Hematopoietic multipotent progenitor cell treated with erythropoietin and hydrocortisone succinate and interleukin-3 and kit ligand, for 6 days (in vitro differentiated cells): Measurements from ENCODE around the gene C10orf62.
A peak's percentile ranks its signal among the peaks of the same experiment; 100 is the strongest.
"Not testable (repeated sequence)": the region's sequence is repeated elsewhere in the genome, so short reads cannot be mapped to it uniquely, and the experiment has no call there.

ENCODE experiments used
- DNase-seq: peaks from one replicate; pipeline ENCODE4 v3.0.0-alpha.2; 2015

The C10orf62 gene

DNA sequence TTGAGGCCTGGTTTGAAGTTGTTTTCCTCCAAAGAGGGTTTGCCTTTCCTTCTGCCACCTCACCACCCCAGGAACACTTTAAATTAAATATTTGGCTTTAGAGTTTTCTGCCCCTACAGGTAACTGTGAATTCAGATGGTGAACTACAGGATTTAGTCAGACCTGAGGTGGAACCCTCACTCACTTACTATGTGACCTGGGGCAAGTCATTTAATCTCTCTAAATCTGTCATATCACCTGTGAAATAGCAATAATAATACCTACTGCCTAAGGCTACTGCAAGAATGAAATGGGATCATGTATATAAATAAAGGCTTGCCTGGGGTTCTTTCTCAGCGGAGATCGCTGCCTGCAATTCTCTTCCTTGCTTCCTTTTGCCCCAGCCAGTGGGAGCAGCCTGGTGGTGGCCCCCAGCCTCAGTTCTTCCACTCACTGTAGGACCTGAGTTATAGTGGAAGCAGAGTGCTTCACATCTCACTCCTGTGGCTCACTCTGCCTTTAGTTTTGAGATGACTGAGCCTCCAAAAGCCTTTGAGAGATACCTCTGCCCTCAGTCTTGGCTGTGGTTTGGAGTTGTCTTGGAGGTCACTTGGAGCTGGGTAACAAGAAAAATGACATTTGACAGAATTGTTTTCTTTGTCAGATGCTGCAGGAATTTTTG, 23.1 kb upstream of the C10orf62 start:
- DNase-seq = no peak

DNA sequence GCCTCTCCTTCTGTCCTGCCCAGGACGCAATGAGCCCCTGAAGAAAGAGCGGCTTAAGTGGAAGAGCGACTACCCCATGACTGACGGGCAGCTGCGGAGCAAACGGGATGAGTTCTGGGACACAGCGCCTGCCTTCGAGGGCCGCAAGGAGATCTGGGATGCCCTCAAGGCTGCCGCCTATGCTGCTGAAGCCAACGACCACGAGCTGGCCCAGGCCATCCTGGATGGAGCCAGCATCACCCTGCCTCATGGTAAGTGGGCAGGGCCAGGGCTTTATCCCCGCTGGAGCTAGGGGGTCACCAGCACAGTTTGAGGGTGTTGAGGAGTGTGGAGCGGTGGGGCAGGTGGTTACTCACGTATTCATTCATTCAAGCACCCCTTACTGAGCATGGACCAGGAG, 21.6 kb upstream of the C10orf62 start:
- no peak for DNase-seq

DNA sequence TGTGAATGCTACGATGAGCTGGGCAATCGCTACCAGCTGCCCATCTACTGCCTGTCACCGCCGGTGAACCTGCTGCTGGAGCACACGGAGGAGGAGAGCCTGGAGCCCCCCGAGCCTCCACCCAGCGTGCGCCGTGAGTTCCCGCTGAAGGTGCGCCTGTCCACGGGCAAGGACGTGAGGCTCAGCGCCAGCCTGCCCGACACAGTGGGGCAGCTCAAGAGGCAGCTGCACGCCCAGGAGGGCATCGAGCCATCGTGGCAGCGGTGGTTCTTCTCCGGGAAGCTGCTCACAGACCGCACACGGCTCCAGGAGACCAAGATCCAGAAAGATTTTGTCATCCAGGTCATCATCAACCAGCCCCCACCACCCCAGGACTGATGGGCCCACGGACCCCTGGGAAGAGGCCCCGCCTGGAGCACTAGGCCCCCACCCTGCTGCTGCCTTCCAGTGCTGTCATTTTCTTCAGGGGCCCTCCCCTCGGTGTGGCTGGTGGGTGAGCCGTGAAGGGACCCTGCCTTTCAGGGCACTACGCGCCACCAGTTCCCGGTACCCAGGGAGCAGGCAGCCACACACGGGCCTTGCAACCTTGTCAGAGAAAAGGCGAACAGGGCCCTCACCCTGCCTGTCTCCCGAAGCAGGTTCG, 19.3 kb upstream of the C10orf62 start:
- no peak for DNase-seq

DNA sequence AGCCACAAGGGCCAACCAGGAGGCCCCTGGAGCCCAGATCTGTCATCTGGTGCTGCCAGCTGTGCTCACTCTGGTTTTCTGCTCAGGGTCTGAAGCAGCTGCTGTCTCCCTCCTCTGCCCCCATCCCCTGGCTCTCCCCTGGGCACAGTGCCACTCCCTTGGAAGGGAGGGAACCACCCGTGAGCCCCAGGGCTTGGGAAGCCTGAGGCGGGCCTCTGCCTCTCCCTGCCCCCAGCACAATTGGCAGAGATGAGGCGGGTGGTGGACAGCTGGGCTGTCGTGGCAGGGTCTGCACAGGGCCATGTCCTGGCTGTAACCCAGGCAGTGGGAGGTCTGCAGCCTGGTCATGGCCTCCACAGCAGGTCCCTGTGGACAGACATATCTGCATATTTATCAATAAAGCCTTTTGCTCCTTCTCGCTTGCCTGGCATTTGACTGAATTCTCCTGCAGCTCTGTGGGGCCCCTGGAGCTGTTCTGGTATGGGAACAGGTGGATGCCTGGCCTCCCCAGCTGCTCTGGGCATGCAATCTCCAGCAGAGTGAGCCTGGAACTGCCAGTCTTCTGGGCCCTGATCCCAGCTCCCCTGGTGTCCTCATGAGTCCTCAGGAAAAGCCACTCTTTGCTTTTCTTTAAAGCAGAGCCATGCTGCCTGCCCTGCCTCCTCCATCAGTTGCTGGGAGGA, 18.6 kb upstream of the C10orf62 start:
- no peak for DNase-seq

DNA sequence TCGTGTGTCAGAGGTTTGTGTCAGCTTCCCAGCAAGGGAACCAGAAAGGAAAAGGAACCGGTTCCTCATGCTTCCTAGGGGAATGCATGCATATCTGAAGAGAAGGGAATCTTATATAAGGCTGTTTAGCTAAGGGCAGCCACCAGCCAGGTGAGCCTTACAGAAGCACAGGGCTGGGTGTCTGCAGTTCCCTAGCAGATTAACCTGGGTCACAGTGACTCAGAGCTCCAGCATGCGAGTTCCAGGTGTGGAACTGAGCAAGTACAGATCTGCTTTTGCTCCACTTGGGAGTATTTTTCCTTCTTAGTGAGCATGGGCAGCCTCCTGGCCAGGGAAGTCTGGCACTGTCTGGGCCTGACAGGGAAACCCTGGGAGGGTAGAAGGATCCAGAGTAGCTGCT, 17.9 kb upstream of the C10orf62 start:
- DNase-seq = no peak

DNA sequence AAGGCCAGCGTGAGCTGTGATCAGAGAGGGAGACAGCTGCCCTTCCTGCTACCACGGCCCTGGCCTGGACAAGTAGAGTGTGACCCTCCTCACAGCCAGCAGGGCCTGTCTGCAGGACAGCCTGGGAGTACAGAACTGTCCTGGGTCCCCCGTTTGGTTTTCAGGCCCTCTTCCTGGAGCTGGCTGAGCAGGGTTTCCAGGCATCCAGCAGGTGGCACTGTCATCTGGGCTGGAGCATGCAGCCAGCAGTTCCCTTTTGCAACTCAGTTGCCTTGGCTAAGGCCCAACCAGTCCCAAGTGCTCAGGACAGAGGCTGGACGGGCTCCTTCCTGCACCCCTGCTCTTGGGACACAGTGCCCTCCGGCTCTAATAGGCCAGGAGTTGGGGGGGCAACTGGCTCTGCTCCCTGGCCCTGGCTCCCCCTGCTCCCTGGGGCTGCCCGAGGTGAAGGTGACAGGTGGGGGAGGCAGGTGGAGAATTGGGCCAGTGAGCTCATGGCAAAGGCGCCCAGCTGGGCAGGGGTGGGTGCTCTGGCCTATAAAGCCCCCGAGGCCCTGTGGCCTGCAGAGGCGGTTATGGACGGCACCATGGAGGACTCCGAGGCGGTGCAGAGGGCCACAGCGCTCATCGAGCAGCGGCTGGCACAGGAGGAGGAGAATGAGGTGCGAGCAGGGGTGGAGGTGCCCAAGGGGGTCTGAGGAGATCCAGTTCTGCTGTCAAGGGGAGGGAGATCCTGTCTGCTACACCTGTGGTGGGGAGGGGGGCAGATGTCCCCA, 17.1 kb upstream of the C10orf62 start, which contains the start of gene ANKRD2:
ANKRD2 (plus strand) TSS at position 566 of the 776 bp plus-strand sequence; CDS start at position 576, 10 bp downstream.
- peak; percentile 92 for DNase-seq

DNA sequence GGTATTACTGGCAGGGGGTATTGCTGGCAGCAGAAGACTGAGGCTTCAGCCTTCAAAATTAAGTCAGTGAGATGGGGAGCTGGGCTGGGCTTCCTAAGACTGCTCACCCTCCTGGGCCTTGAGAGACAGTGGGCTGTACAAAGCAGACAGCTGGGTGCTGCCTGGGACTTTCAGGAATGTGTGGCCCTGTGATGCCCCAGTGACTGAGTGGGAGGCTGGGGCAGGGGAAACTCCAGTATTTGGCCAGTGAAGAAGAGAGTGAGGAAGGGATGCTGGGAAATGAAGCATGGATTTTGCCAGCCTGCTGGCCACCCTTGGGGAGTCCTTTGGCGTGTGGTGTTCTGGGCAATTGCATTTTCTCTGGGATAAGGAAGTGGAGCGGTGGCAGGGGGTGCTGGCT, 16.5 kb upstream of the C10orf62 start:
- no peak for DNase-seq

DNA sequence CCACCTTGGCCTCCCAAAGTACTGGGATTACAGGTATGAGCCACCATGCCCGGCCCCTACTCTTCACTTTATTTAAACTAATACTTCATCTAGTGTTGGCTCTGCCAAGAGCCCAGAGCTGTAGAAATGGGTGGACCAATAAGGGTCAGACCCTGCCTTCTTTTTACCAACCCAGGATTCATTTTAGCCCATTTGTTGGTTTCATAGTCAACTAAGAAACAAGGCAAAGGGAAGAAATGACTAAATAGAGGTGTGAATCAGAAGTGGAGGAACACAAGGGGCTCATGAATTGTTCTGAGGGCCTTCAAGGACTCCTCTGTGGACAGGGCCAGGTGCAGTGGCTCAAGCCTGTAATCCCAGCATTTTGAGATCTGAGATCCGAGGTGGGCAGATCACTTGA, 15.8 kb upstream of the C10orf62 start:
- DNase-seq = no peak

DNA sequence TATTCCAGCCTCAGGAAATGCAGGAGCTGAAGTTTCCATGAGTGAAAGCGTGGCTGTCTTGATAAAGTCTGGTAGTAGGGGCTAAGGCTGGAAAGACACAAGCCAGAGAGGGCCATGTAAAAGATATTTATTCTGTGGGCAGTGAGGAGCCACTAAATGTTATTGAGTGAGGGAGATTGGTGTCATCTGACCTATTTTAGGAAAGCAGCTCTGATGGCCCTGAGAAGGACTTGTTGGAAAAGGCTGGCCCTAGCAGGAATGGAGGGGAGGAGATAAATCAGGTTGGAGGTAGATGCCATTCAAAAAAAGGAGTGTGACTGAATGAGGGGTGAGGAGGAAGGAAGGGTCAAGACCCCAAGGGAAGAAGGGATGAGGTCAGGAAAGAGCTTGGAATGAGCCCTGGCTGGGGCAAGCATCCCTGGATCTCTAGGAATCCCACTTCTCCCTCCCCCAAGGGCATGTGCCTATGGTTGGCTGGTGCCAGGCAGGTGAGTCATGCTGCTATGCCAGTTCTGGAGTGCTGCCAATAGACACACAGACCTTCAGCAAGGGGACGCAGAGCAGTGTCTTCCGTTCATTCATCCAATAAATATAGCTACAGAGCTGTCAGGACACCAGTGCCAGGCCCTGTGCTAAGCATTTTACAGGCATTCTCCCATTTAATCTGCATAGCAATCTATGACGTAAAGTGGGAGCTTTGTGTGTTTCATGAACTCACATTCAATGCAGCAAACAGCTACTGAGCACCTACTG, 15.0 kb upstream of the C10orf62 start:
- peak; percentile 71 for DNase-seq

DNA sequence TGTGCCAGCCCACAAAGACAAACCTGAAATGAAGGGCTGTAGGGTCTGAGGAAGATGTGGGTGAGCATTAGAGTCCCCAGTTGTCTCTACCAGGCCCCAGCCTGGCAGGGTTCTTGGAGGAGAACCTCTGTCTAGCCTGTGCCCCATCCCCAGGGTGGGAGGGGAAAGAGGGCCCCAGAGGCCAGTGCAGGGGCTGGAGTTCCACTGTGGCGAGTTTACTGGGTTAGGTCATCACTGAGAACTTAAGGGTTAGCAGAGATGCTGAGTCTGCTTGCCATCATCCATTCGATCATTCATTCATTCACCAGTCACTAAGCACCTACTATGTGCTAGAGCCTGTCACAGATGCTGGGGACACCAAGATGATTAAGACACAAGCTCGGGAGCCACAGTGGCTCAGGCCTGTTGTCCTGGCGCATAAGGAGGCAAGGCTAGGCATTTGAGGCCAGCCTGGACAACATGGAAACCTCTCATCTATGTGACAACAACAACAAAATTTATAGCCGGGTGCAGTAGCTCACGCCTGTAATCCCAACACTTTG, 14.3 kb upstream of the C10orf62 start:
- no peak for DNase-seq

DNA sequence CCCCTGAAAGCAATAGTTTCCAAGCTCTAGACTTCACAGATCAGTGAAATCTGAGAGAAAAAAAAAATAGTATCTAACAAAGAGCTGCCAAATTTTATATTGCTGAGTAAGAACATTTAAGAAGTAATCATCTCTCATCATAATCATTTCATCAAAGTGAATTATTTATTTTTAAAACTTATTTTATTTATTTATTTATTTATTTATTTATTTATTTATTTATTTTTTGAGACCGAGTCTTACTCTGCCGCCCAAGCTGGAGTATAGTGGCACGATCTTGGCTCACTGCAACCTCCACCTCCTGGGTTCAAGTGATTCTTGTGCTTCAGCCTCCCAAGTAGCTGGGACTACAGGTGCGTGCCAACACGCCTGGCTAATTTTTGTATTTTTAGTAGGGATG, 13.0 kb upstream of the C10orf62 start:
- DNase-seq = not testable (repeated sequence)

DNA sequence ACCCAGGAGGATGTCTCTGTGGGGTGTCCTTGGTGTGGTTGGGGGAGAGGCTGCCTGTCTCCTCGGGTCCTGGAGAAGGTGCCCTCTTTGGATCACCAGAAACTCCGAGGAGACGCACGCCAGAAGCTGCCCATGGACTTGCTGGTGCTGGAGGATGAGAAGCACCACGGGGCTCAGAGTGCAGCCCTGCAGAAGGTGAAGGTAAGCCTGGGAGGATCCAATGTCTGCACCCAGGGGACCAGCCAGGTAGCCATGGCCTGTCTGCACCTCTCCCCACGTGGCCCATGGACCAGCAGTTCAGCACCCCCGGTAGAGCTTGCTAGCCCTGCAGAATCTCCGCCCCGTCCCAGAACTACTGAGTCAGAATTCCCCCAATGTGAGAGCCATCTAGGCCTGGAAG, 11.8 kb upstream of the C10orf62 start:
- no peak for DNase-seq

DNA sequence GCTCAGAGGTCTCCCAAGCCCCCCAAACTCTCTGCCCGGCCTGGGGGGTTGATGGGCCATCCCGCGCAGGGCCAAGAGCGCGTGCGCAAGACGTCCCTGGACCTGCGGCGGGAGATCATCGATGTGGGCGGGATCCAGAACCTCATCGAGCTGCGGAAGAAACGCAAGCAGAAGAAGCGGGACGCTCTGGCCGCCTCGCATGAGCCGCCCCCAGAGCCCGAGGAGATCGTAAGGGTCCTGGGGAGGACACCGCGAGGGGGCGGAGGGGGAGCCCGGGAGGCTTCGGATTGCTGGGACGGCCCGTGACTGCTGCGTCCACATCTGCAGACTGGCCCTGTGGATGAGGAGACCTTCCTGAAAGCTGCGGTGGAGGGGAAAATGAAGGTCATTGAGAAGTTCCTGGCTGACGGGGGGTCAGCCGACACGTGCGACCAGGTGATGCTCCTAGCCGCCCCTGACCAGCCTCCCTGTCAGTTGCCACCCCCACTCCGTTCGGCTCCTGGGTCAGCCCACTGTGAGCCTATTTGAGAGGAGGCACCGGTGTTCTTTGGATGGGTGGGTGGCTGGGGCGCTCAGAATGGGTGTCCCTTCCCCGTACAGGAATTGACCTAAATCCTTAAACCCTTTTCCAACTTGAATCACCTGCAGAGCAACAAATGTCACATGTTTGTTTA, 11.2 kb upstream of the C10orf62 start:
- DNase-seq = no peak

DNA sequence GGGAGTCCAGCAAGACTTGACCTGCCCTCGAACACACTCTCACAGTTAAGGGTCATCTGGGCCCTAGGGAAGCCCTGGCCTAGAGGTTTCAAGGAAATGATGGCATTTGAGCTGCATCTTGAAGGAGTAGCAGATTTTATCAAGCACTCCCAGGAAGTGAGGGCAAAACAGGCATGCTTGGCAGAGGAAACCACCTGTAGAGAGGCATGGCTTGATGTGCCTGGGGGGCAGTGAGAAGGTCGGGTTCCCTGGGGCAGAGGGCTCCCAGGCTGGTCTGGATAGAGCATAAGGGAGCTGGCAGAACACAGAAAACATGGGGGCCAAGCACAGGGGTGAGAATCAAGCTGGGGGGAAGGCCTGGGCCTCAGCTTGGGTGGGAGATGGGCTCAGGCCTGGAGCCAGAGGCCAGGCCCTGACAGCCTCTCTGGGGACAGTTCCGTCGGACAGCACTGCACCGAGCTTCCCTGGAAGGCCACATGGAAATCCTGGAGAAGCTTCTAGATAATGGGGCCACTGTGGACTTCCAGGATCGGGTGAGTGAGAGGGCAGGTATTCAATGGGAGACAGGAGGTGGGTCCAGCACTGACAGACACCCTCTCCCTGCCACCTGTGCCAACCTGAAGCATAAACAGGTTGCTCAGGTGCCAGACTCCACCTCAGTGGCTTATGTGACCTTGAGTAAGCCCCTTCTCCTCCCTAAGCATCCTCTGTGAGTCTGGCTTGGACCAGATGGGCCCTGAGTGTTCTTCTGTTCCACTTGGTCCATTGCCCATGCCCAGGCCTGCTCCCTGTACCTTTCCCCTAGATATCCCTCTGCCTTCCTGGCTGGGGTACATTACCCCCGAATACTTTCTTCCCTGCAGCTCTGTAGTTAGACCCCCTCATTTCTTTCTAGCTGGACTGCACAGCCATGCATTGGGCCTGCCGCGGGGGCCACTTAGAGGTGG, 8.8 kb upstream of the C10orf62 start:
- no peak for DNase-seq

DNA sequence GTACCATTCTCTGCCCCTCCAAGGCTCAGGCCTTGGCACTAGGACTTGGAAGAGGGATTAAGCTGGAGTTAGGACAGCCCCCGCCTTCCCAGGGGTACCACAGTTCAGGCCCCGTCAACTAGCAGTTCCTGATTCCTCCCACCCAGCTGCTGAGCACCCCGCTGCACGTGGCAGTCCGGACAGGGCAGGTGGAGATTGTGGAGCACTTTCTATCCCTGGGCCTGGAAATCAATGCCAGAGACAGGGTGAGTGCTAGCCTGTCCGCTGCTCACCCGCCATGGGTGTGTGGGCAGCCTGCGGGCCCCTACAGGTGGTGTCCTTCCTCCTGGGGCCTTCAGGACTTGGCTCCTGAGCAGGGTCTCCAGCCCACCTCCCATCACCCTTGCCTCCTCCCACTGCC, 7.4 kb upstream of the C10orf62 start:
- no peak for DNase-seq

DNA sequence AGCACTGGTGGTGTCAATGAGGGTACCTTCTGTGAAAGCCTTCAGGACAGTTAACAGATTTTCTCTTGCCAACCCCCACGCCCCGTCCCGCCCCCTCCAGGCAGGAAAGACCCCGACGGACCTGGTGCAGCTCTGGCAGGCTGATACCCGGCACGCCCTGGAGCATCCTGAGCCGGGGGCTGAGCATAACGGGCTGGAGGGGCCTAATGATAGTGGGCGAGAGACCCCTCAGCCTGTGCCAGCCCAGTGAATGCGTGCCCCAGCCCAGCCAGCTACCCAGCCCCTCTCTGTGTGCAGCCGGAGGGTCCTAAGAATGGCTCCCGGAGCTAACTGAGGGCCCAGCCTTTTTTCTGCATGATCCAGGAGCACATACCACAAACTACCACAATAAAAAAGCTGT, 6.0 kb upstream of the C10orf62 start:
- DNase-seq = no peak

DNA sequence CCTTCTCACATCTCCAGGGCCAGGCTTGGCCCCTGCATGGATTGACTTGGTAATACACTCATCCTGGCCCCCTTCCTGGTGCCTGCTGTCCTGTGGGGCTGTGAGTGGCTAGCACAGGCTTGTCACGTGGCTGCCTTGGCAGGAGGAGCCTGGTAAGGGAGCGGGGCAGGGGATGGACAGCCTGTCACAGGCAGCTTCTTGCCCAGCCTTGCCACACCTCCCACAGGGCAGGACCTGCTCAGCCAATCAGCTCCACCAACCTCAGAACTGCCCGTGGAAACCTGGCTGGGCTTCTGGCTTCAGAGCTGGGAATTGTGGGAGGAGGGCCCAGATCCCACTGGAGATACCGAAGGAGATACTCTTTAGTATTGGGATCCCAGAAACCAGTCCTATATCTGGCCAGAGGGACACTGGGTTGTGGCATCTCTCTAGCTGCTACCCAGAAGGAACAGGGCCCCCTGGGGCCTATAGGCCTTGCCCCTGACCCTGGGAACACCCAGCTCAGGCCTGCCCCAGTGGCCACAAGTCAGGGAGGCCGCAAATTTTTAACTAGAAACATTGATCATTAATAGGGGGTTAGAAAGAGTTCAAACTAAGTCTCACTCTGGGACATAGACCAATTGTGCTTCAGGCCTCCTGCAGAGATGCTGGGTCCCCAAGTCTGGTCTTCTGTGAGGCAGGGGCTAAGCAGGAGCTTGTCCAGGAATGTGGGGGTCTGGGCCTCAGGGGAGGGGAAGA, 5.3 kb upstream of the C10orf62 start, which contains the start of gene HOGA1:
HOGA1 (plus strand) TSS at position 330 of the 738 bp plus-strand sequence; CDS start at position 645, 315 bp downstream.
- DNase-seq = peak; percentile 39

DNA sequence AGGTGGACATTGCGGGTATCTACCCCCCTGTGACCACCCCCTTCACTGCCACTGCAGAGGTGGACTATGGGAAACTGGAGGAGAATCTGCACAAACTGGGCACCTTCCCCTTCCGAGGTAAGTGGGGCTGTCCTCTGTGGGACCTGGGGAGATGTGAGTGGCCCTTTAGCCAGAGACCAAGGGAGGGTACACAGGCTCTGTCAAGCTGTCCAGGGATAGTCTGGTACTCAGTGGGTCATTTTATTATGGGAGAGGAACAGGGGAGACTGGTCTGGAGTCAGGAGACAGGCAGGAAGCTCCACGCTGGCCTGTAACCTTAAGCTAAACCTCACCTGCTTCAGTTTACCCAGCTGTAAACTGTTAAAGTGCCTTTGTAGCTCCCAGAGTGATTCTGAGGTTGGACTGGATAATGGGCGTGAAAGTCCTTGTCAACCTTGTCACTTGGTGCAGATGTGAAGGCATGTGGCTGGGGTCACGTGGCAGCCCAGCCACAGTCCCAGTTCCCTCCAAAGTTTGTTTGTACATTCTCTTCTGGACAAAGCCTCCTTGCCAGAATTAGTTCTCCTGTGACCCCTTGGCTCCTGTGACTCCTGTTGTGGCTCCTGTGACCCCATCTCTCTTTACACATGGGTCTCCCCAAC, 4.6 kb upstream of the C10orf62 start:
- DNase-seq = no peak

DNA sequence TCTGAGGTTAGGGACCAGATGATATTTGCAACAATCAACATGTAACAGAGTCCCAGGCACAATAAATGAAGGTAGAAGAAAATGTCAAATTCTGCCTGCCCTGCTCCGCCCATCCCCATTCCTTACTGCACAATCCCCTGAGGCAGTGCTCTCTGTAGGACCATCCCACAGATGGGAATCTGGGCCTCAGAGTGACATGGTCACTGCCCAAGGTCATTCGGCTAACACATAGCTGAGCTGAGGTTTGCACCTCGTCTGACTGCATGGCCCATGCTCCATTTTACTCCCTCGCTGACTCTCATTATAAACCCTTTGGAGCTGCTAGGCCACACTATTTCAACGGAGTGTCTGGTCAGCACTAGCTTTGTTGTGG, 4.1 kb upstream of the C10orf62 start:
- no peak for DNase-seq
